ENCODE results near the gene COMTD1.
A peak's percentile ranks its signal among the peaks of the same experiment; 100 is the strongest.

The COMTD1 gene

DNA sequence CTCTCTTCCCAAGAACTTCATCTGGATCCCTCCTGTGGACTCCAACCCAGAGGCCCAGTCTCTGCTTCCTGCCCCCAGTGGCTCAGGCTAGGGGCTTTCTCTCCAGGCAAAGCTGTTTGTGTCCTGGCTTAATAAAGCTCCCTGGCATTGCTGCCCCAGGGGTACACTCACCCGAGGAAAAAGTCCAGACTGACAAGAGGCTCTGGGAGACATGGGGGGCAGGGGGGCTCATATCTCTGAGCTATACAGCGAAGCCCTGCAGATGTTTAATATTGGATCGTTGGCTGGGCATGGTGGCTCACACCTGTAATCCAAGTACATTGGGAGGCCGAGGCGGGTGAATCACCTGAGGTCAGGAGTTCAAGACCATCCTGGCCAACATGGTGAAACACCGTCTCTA, 10.7 kb upstream of the COMTD1 start:
- TF ChIP-seq, protein P1, sequence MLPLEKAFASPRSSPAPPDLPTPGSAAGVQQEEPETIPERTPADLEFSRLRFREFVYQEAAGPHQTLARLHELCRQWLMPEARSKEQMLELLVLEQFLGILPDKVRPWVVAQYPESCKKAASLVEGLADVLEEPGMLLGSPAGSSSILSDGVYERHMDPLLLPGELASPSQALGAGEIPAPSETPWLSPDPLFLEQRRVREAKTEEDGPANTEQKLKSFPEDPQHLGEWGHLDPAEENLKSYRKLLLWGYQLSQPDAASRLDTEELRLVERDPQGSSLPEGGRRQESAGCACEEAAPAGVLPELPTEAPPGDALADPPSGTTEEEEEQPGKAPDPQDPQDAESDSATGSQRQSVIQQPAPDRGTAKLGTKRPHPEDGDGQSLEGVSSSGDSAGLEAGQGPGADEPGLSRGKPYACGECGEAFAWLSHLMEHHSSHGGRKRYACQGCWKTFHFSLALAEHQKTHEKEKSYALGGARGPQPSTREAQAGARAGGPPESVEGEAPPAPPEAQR (tag by site-specific recombination; IDR thresholded peaks at IDR 0.05): no peak
- TF ChIP-seq, protein P2, sequence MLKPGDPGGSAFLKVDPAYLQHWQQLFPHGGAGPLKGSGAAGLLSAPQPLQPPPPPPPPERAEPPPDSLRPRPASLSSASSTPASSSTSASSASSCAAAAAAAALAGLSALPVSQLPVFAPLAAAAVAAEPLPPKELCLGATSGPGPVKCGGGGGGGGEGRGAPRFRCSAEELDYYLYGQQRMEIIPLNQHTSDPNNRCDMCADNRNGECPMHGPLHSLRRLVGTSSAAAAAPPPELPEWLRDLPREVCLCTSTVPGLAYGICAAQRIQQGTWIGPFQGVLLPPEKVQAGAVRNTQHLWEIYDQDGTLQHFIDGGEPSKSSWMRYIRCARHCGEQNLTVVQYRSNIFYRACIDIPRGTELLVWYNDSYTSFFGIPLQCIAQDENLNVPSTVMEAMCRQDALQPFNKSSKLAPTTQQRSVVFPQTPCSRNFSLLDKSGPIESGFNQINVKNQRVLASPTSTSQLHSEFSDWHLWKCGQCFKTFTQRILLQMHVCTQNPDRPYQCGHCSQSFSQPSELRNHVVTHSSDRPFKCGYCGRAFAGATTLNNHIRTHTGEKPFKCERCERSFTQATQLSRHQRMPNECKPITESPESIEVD (tag by site-specific recombination; IDR thresholded peaks at IDR 0.05): no peak
- no peak for TF ChIP-seq KLF10 (tag by site-specific recombination; IDR thresholded peaks at IDR 0.05)
- TF ChIP-seq ZNF404 (tag by site-specific recombination; IDR thresholded peaks at IDR 0.05): no peak
- TF ChIP-seq ZIC2 (tag by site-specific recombination; IDR thresholded peaks at IDR 0.05): peak; percentile 35; the same call in 1 of the 2 replicates
- Histone ChIP-seq H3K36me3 (ENCODE audit: control insufficient read depth in 2 of 2, insufficient read depth in 1 of 2, low read length in 2 of 2) (no peaks in the 10 kb centered on the region), H3K27ac (ENCODE audit: extremely low read depth, low read depth, low read length) (no peak overlapping the region), H3K9me3 (ENCODE audit: control insufficient read depth, insufficient read depth, low read depth, low read length) (no peaks in the 10 kb centered on the region), H3K4me3 (ENCODE audit: low read depth, low read length) (no peak overlapping the region), H3K4me1 (ENCODE audit: control insufficient read depth, insufficient read depth, low read length) (no peaks in the 10 kb centered on the region)
- ChIA-PET CTCF (interaction anchor here (0.6 to 1.2 kb wide), 6 partner anchors 9 to 1867 kb away, joined by 3 to 4 read pairs (median 3); partner anchors contain the start of gene SAMD8), POLR2A (interaction anchor here (1.3 kb wide), 1 partner anchor 155 kb away, joined by 4 read pairs; the partner anchor contains the start of gene ZNF503)

DNA sequence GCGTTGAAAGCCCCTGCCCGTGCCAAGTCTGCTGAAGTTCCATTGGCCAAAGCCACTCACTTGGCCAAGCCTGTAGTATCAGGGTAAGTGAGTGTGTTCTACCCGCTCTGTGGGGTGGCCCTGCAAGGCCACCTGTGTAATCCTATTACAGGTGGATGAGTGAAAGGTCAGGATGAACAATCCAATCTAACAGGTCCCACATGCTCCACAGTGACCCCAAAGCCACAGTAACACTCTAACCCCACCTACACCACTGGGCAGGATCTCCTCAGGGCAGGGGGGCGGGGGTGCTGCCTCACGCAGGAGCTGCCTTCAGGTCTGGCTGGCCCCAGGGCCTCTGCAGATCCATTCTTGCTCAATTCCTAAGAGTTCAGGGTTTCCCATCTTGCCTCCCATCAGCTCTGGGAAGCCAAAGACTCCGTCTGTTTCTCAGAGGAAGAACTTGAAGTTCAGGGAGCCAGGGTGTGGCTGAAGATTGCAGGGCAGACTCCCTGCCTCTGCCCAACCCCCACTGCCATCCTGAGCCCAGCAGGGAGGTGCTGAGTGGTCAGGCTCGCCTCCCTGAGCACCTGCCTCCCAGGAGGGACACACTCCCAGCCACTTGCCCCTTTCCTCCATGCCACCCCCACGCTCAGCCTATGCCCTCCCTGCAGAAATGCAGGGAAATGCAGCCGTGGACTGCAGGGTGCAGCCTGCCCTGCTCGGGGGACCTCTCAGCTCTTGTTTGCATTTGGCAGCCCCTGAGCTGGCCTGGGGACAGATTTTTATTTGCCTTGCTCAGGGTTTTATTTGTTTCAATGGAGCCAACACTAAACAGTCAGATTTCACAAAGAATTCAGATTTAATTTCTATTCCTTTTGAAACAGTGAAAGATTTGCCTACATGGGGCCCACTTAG, 9.8 kb upstream of the COMTD1 start:
- H3K4me1 ChIP-seq (ENCODE audit: control insufficient read depth, insufficient read depth, low read length): no peaks in the 10 kb centered on the region
- ChIA-PET POLR2A (interaction anchor here (1.3 kb wide), 1 partner anchor 156 kb away, joined by 4 read pairs; the partner anchor contains the start of gene ZNF503), CTCF (interaction anchor here (0.5 to 1.2 kb wide), 3 partner anchors 10 to 1001 kb away, joined by 3 read pairs; partner anchors contain the start of gene COMTD1)
- no peak overlapping the region for H3K27ac ChIP-seq (ENCODE audit: extremely low read depth, low read depth, low read length)
- H3K9me3 ChIP-seq (ENCODE audit: control insufficient read depth, insufficient read depth, low read depth, low read length): no peaks in the 10 kb centered on the region
- H3K36me3 ChIP-seq (ENCODE audit: control insufficient read depth in 2 of 2, insufficient read depth in 1 of 2, low read length in 2 of 2): no peaks in the 10 kb centered on the region
- H3K4me3 ChIP-seq (ENCODE audit: low read depth, low read length): no peak overlapping the region
- TF ChIP-seq KLF16 (tag by site-specific recombination; IDR thresholded peaks at IDR 0.05) (no peak), ZNF48 (tag by site-specific recombination; IDR thresholded peaks at IDR 0.05) (no peak), ZNF2 (tag by site-specific recombination; IDR thresholded peaks at IDR 0.05) (no peak), ZNF747 (tag by site-specific recombination; IDR thresholded peaks at IDR 0.05) (no peak), ZNF311 (tag by site-specific recombination; IDR thresholded peaks at IDR 0.05; ENCODE audit: borderline replicate concordance) (no peak), KLF1 (tag by site-specific recombination; IDR thresholded peaks at IDR 0.05) (0 out of 2 replicates have a peak, but pooled peaks have one; percentile 36), GLIS2 (tag by site-specific recombination; IDR thresholded peaks at IDR 0.05) (no peak), ZNF777 (tag by site-specific recombination; IDR thresholded peaks at IDR 0.05; ENCODE audit: borderline replicate concordance) (no peak), ZNF776 (tag by site-specific recombination; IDR thresholded peaks at IDR 0.05; ENCODE audit: borderline replicate concordance) (no peak), ZIC2 (tag by site-specific recombination; IDR thresholded peaks at IDR 0.05) (peak; percentile 83), ZFP37 (tag by site-specific recombination; IDR thresholded peaks at IDR 0.05) (no peak), ZNF560 (tag by site-specific recombination; IDR thresholded peaks at IDR 0.05; ENCODE audit: borderline replicate concordance) (no peak), GLI4 (tag by site-specific recombination; IDR thresholded peaks at IDR 0.05) (no peak), ZNF521 (tag by site-specific recombination; IDR thresholded peaks at IDR 0.05) (no peak), SP2 (tag by site-specific recombination; IDR thresholded peaks at IDR 0.05) (no peak), ZNF16 (tag by site-specific recombination; IDR thresholded peaks at IDR 0.05; ENCODE audit: low read depth) (no peak)
- TF ChIP-seq, protein P3, sequence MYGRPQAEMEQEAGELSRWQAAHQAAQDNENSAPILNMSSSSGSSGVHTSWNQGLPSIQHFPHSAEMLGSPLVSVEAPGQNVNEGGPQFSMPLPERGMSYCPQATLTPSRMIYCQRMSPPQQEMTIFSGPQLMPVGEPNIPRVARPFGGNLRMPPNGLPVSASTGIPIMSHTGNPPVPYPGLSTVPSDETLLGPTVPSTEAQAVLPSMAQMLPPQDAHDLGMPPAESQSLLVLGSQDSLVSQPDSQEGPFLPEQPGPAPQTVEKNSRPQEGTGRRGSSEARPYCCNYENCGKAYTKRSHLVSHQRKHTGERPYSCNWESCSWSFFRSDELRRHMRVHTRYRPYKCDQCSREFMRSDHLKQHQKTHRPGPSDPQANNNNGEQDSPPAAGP (tag by site-specific recombination; IDR thresholded peaks at IDR 0.05): peak; percentile 66
- TF ChIP-seq, protein P4, sequence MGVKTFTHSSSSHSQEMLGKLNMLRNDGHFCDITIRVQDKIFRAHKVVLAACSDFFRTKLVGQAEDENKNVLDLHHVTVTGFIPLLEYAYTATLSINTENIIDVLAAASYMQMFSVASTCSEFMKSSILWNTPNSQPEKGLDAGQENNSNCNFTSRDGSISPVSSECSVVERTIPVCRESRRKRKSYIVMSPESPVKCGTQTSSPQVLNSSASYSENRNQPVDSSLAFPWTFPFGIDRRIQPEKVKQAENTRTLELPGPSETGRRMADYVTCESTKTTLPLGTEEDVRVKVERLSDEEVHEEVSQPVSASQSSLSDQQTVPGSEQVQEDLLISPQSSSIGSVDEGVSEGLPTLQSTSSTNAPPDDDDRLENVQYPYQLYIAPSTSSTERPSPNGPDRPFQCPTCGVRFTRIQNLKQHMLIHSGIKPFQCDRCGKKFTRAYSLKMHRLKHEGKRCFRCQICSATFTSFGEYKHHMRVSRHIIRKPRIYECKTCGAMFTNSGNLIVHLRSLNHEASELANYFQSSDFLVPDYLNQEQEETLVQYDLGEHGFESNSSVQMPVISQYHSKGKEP (tag by site-specific recombination; IDR thresholded peaks at IDR 0.05): 0 out of 2 replicates have a peak, but pooled peaks have one; percentile 7
- TF ChIP-seq, protein P5, sequence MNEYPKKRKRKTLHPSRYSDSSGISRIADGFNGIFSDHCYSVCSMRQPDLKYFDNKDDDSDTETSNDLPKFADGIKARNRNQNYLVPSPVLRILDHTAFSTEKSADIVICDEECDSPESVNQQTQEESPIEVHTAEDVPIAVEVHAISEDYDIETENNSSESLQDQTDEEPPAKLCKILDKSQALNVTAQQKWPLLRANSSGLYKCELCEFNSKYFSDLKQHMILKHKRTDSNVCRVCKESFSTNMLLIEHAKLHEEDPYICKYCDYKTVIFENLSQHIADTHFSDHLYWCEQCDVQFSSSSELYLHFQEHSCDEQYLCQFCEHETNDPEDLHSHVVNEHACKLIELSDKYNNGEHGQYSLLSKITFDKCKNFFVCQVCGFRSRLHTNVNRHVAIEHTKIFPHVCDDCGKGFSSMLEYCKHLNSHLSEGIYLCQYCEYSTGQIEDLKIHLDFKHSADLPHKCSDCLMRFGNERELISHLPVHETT (tag by site-specific recombination; IDR thresholded peaks at IDR 0.05): no peak
- TF ChIP-seq, protein P6, sequence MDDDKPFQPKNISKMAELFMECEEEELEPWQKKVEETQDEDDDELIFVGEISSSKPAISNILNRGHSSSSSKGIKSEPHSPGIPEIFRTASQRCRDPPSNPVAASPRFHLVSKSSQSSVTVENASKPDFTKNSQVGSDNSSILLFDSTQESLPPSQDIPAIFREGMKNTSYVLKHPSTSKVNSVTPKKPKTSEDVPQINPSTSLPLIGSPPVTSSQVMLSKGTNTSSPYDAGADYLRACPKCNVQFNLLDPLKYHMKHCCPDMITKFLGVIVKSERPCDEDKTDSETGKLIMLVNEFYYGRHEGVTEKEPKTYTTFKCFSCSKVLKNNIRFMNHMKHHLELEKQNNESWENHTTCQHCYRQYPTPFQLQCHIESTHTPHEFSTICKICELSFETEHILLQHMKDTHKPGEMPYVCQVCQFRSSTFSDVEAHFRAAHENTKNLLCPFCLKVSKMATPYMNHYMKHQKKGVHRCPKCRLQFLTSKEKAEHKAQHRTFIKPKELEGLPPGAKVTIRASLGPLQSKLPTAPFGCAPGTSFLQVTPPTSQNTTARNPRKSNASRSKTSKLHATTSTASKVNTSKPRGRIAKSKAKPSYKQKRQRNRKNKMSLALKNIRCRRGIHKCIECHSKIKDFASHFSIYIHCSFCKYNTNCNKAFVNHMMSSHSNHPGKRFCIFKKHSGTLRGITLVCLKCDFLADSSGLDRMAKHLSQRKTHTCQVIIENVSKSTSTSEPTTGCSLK (tag by site-specific recombination; IDR thresholded peaks at IDR 0.05): no peak

Data from HEK293 (cell line).